H1 (cell line): ENCODE measurements around the gene SLC9A7. TPM values are rescaled to one million over a fixed set of nuclear protein-coding genes. Genes with fewer than 3 reads are reported as not detected.

Source experiments
- CTCF ChIA-PET: fragments of 300-600 bp; sonication (Branson Sonifier 250); formaldehyde crosslinking; loops from one replicate; lab custom pipeline; 2021; ENCODE audit not compliant: partially characterized antibody; lab: Charles Lee
- POLR2A ChIA-PET: fragments of 300-600 bp; sonication (Branson Sonifier 250); formaldehyde crosslinking; loops from one replicate; lab custom pipeline; 2021; ENCODE audit warnings: inconsistent platforms; ENCODE audit not compliant: partially characterized antibody; lab: Charles Lee
- DNase-seq, 2 experiments: peaks; one replicate each; pipeline versions ENCODE4 v3.0.0 to v3.0.0-alpha.2; 2010 to 2022; ENCODE audit warnings: low spot score in 2 of 2, low read depth in 1 of 2, mixed read lengths in 1 of 2
- FAIRE-seq: peaks from 2 replicates; lab custom pipeline; 2011; peaks lifted over from hg19 to GRCh38; lab: Jason Lieb, UNC
- H2AFZ ChIP-seq: 2 replicates; pipeline ENCODE4 v1.8.1; 2012; ENCODE audit warnings: low read length, inconsistent platforms
- H2AK5ac ChIP-seq: 2 replicates; pipeline ENCODE4 v1.6.1; 2013; ENCODE audit warnings: low read depth, low read length
- H2BK120ac ChIP-seq: replicated peaks from 2 replicates; pipeline ENCODE3; 2013; ENCODE audit warnings: low read depth, low read length, inconsistent platforms
- H2BK12ac ChIP-seq: 2 replicates; pipeline ENCODE4 v1.6.1; 2013; ENCODE audit warnings: low read depth, low read length
- H2BK15ac ChIP-seq: 2 replicates; pipeline ENCODE4 v1.6.1; 2013; ENCODE audit warnings: low read length
- H2BK20ac ChIP-seq: 2 replicates; pipeline ENCODE4 v1.6.1; 2013; ENCODE audit warnings: low read length
- H2BK5ac ChIP-seq: 2 replicates; pipeline ENCODE4 v1.6.1; 2013; ENCODE audit warnings: low read depth, low read length
- H3K14ac ChIP-seq: 2 replicates; pipeline ENCODE4 v1.6.1; 2013; ENCODE audit warnings: inconsistent platforms; ENCODE audit not compliant: insufficient read length
- H3K18ac ChIP-seq: 2 replicates; pipeline ENCODE4 v1.6.1; 2013; ENCODE audit warnings: low read length; ENCODE audit errors: extremely low read depth
- H3K23ac ChIP-seq: 2 replicates; pipeline ENCODE4 v1.6.1; 2013; ENCODE audit warnings: inconsistent platforms; ENCODE audit not compliant: insufficient read length
- H3K23me2 ChIP-seq: 2 replicates; pipeline ENCODE4 v1.6.1; 2013; ENCODE audit warnings: low read depth, low read length
- H3K27ac ChIP-seq: 2 replicates; pipeline ENCODE4 v1.6.1; 2011; ENCODE audit warnings: low read depth, low read length, inconsistent platforms
- H3K27me3 ChIP-seq, 4 experiments: replicated peaks in 1 of 4; 1 replicate in 1 of 4; 2 replicates in 3 of 4; pipeline versions ENCODE4 v1.6.1 to v1.8.1; 2011 to 2013; ENCODE audit warnings: low read length in 3 of 4, mild to moderate bottlenecking in 3 of 4, inconsistent platforms in 2 of 4, mixed read lengths in 2 of 4, moderate library complexity in 1 of 4; ENCODE audit not compliant: control insufficient read depth in 3 of 4, insufficient read depth in 3 of 4; ENCODE audit errors: extremely low read depth in 1 of 4
- H3K36me3 ChIP-seq, 4 experiments: 2 replicates each; pipeline versions ENCODE4 v1.6.1 to v1.8.1; 2011 to 2013; ENCODE audit warnings: mild to moderate bottlenecking in 4 of 4, low read length in 3 of 4, moderate library complexity in 2 of 4, control low read depth in 1 of 4, inconsistent platforms in 1 of 4; ENCODE audit not compliant: insufficient read depth in 4 of 4, control insufficient read depth in 2 of 4
- H3K4ac ChIP-seq: replicated peaks from 2 replicates; pipeline ENCODE3; 2013; ENCODE audit warnings: low read length, low read depth, mixed read lengths, inconsistent platforms; ENCODE audit not compliant: insufficient read length
- H3K4me1 ChIP-seq, 4 experiments: replicated peaks in 1 of 4; 1 replicate in 1 of 4; 2 replicates in 3 of 4; pipeline versions ENCODE4 v1.6.1 to v1.8.1; 2011 to 2013; ENCODE audit warnings: low read length in 3 of 4, inconsistent platforms in 2 of 4, mixed read lengths in 1 of 4; ENCODE audit not compliant: insufficient read depth in 4 of 4, control insufficient read depth in 3 of 4
- H3K4me2 ChIP-seq, 2 experiments: 2 replicates each; pipeline versions ENCODE4 v1.6.1 to v1.8.1; 2011 to 2013; ENCODE audit warnings: low read depth in 2 of 2, low read length in 2 of 2, control low read depth in 1 of 2, inconsistent platforms in 1 of 2, mild to moderate bottlenecking in 1 of 2; ENCODE audit not compliant: insufficient read depth in 1 of 2
- H3K4me3 ChIP-seq, 4 experiments: fragments of 200-600, 300-600 bp in 1 of 4; sonication (generic), shearing (Covaris generic), sonication (Bioruptor Twin) in 1 of 4; 2 replicates each; pipeline versions ENCODE4 v1.5.1 to v1.8.1; 2011 to 2016; ENCODE audit warnings: low read length in 4 of 4, low read depth in 3 of 4, control low read depth in 2 of 4, inconsistent platforms in 2 of 4, mild to moderate bottlenecking in 2 of 4, mixed read lengths in 1 of 4, moderate library complexity in 1 of 4; ENCODE audit not compliant: insufficient read depth in 2 of 4; ENCODE audit errors: extremely low read depth in 1 of 4
- H3K56ac ChIP-seq: replicated peaks from 2 replicates; pipeline ENCODE3; 2013; ENCODE audit warnings: low read depth, mild to moderate bottlenecking, mixed read lengths, low read length, inconsistent platforms; ENCODE audit not compliant: insufficient read length
- H3K79me1 ChIP-seq: 2 replicates; pipeline ENCODE4 v1.6.1; 2013; ENCODE audit warnings: low read depth, low read length, control low read depth
- H3K79me2 ChIP-seq, 2 experiments: 2 replicates each; pipeline versions ENCODE4 v1.6.1 to v1.8.1; 2012 to 2013; ENCODE audit warnings: low read length in 2 of 2, mild to moderate bottlenecking in 2 of 2, inconsistent platforms in 1 of 2; ENCODE audit not compliant: insufficient read depth in 2 of 2, control insufficient read depth in 1 of 2
- H3K9ac ChIP-seq, 4 experiments: replicated peaks in 1 of 4; 1 replicate in 1 of 4; 2 replicates in 3 of 4; pipeline versions ENCODE4 v1.6.1 to v1.8.1; 2011 to 2013; ENCODE audit warnings: low read depth in 3 of 4, low read length in 3 of 4, control low read depth in 2 of 4, mild to moderate bottlenecking in 2 of 4, moderate library complexity in 2 of 4, inconsistent platforms in 1 of 4; ENCODE audit errors: extremely low read depth in 1 of 4
- H3K9me3 ChIP-seq, 2 experiments: 2 replicates each; pipeline versions ENCODE4 v1.6.1 to v1.8.1; 2012 to 2013; ENCODE audit warnings: mild to moderate bottlenecking in 2 of 2, moderate library complexity in 2 of 2, control low read depth in 1 of 2, inconsistent platforms in 1 of 2, low read depth in 1 of 2, low read length in 1 of 2, mixed read lengths in 1 of 2; ENCODE audit not compliant: insufficient read depth in 2 of 2
- H4K20me1 ChIP-seq, 2 experiments: replicated peaks in 1 of 2; 2 replicates each; pipeline versions ENCODE3 to v1.8.1; 2011 to 2013; ENCODE audit warnings: inconsistent platforms in 2 of 2, low read length in 2 of 2, mild to moderate bottlenecking in 1 of 2; ENCODE audit not compliant: insufficient read depth in 2 of 2, control insufficient read depth in 1 of 2
- H4K5ac ChIP-seq: 2 replicates; pipeline ENCODE4 v1.6.1; 2013; ENCODE audit warnings: low read length, low read depth, mixed read lengths, inconsistent platforms; ENCODE audit not compliant: insufficient read length
- H4K8ac ChIP-seq: 2 replicates; pipeline ENCODE4 v1.8.0; 2013; ENCODE audit warnings: mild to moderate bottlenecking, moderate library complexity, low read length, inconsistent platforms; ENCODE audit not compliant: insufficient read depth; ENCODE audit errors: extremely low read depth
- H4K91ac ChIP-seq: replicated peaks from 2 replicates; pipeline ENCODE3; 2013; ENCODE audit warnings: low read length, mixed read lengths, inconsistent platforms; ENCODE audit not compliant: insufficient read length
- CTBP2 ChIP-seq: IDR thresholded peaks from 2 replicates; pipeline ENCODE4 v1.7.0; 2011; ENCODE audit warnings: borderline replicate concordance, mild to moderate bottlenecking, moderate library complexity, mixed read lengths, low read length; ENCODE audit not compliant: insufficient read depth, insufficient read length
- WGBS, 2 experiments: shearing (Covaris generic) in 1 of 2; methylation state at CpG; one replicate each; pipeline versions ENCODE4 v1.1.6 to v1.1.7; 2013 to 2015; ENCODE audit warnings: low lambda C conversion rate in 2 of 2, mixed read lengths in 2 of 2, inconsistent platforms in 1 of 2, low coverage in 1 of 2, missing lambda C conversion rate in 1 of 2; ENCODE audit not compliant: insufficient replicate concordance in 2 of 2, insufficient coverage in 1 of 2, insufficient read length in 1 of 2; ENCODE audit errors: extremely low coverage in 1 of 2, missing lambda C conversion rate in 1 of 2; 5-methylcytosine and 5-hydroxymethylcytosine counted together
- polyA plus RNA-seq, 7 experiments: library from polyadenylated mRNA; depleted of rRNA in 3 of 7; stranded (reverse) in 5 of 7; unstranded in 2 of 7; fragments of >200 nt in 5 of 7; fragments of 200-250 nt in 2 of 7; gene quantifications; 1 replicate in 5 of 7; 2 replicates in 1 of 7; 4 replicates in 1 of 7; pipeline versions ENCODE4 v1.2.1 to v1.2.3, GENCODE V29; 2011 to 2013; ENCODE audit warnings: missing spikeins in 2 of 7, mixed read lengths in 2 of 7
- total RNA-seq: library from RNA; stranded (reverse); fragmentation: NEBNext Ultra II Directional; extraction: Animal tissue kit (Norgen Biotek cat#: 25700); gene quantifications from 2 replicates; pipeline ENCODE4 v1.2.1, GENCODE V29; 2021

The SLC9A7 gene
- total and polyA plus RNA-seq, 2 of the 8 experiments (the other 6 are each of a cell fraction or from before 2014, with no cell fraction given), result 6.7 to 17.2 TPM

DNA sequence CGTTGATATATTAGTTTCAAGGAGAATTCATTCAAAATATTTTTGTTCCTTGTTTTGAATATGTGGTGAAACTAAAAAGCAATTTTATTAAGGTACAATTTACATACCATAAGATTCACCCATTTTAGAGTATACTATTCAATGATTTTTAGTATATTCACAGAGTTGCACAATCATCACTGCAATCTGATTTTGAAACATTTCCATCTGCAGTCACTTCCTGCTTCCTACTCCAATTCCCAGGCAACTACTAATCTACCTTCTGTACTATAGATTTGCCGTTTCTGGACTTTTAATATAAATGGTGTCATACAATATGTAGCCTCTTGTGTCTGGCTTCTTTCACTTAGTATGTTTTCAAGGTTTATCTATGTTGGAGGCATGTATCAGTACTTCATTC is 71.3 kb downstream of the SLC9A7 start:
- DNase-seq (no peak), FAIRE-seq (no peak)
- H2AK5ac ChIP-seq, result no peak overlapping the region
- no peak overlapping the region for H2BK12ac ChIP-seq
- POLR2A ChIA-PET, result no interaction called here
- CTCF ChIA-PET, result interaction anchor here (0.9 kb wide), 1 partner anchor 109 kb away, joined by 3 read pairs; no protein-coding TSS in a partner anchor
- no peak overlapping the region for H3K23ac ChIP-seq
- H4K20me1 ChIP-seq, result no peaks in the 10 kb centered on the region
- no peak overlapping the region for H2BK5ac ChIP-seq
- no peak overlapping the region for H3K18ac ChIP-seq
- no peak overlapping the region for H3K27ac ChIP-seq
- H3K56ac ChIP-seq, result no peak overlapping the region
- H2BK15ac ChIP-seq, result no peak overlapping the region
- no peak overlapping the region for H4K5ac ChIP-seq
- no peak for TF ChIP-seq CTBP2
- H2BK120ac ChIP-seq, result no peak overlapping the region
- no peaks in the 10 kb centered on the region for H3K4me1 ChIP-seq
- no peaks in the 10 kb centered on the region for H3K79me2 ChIP-seq
- H3K27me3 ChIP-seq, result no peaks in the 10 kb centered on the region
- no peaks in the 10 kb centered on the region for H3K23me2 ChIP-seq
- no peak overlapping the region for H3K4me3 ChIP-seq
- no peak overlapping the region for H2AFZ ChIP-seq
- no peaks in the 10 kb centered on the region for H3K36me3 ChIP-seq
- H3K4me2 ChIP-seq, result no peak overlapping the region
- H4K8ac ChIP-seq, result no peak overlapping the region
- H3K79me1 ChIP-seq, result no peaks in the 10 kb centered on the region
- H3K14ac ChIP-seq, result no peak overlapping the region
- 82% methylated on average over 2 of the region's 2 CpGs; no CpG with 5 or more reads in 1 of the 2 experiments for WGBS, 2 experiments
- no peak overlapping the region for H3K9ac ChIP-seq
- no peak overlapping the region for H4K91ac ChIP-seq
- H2BK20ac ChIP-seq, result no peak overlapping the region
- no peak overlapping the region for H3K4ac ChIP-seq
- no peaks in the 10 kb centered on the region for H3K9me3 ChIP-seq
